ENCODE data around the gene EHD2.
"Not testable (repeated sequence)": the region's sequence is repeated elsewhere in the genome, so short reads cannot be mapped to it uniquely, and the experiment has no call there.

The EHD2 gene

DNA sequence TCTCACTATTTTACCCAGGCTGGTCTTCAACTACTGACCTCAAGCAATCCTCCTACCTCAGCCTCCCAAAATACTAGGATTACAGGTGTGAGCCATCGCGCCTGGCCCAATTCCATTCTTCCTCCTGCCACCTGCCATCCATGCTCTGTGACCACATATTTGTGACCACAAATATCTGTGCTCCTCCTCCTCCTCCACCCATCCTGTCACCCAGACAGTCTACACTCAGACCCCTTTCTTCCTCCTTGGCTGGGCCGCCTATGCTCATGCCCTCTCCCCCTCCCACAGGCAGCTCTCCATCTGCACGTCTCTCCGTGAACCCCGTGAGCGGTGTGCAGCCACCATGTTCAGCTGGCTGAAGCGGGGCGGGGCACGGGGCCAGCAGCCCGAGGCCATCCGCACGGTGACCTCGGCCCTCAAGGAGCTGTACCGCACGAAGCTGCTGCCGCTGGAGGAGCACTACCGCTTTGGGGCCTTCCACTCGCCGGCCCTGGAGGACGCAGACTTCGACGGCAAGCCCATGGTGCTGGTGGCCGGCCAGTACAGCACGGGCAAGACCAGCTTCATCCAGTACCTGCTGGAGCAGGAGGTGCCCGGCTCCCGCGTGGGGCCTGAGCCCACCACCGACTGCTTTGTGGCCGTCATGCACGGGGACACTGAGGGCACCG is 3.2 kb downstream of the EHD2 start:
- no peak for DNase-seq (ENCODE audit: low spot score)

DNA sequence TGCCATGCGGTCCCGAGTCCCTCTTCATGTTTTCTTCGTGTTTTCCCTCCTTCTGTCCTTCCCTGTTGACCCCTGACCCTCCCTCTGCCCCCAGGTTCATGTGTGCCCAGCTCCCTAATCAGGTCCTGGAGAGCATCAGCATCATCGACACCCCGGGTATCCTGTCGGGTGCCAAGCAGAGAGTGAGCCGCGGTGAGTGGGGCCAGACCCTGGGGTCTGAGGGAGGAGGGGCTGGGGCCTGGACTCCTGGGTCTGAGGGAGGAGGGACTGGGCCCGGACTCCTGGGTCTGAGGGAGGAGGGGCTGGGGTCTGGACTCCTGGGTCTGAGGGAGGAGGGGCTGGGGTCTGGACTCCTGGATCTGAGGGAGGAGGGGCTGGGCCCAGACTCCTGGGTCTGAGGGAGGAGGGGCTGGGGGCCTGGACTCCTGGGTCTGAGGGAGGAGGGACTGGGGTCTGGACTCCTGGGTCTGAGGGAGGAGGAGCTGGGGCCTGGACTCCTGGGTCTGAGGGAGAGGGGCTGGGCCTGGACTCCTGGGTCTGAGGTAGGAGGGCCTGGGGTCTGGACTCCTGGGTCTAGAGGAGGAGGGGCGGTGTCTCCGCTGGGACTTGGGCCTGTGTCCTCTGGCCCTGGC is 5.3 kb downstream of the EHD2 start:
- not testable (repeated sequence) for DNase-seq (ENCODE audit: low spot score)

DNA sequence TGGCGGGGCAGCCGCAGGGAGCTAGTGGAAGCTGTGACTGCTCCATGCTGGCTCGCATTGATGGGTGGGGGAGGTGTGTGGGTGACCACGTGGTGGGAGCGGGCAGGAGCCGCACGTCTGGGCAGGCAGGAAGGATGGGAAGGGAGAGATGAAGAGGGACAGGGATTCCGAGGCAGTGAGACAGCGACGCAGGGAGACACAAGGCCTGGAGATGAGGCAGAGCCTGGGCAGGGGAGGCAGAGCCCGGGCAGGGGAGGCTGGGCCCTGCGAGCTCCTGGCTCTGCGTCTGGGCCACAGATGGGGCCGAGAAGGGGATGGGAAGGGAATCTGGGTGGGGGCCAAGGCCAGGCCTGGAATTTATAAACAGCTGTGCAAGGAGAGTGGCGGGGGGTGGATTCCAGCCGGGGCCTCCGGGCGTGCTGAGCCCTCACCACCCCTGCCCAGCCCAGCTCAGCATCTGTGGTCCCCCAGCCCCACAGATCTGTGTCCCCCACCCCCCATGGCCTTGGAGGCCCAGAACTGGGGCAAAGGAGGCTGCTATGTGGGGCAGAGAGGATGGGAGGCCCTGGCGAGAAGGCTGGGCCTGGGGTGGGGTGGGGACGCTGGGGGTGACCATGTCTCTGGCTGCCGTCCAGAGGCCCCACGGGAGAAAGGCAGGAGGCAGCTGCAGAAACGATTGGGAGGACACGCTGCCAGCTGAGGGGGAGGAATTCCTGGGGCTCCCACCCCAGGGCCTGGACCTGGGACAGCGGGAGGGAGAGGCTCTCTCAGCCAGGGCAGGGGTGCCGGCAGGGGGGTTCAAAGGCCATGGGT is 6.0 kb downstream of the EHD2 start:
- DNase-seq (ENCODE audit: low spot score), result peak; percentile 96

DNA sequence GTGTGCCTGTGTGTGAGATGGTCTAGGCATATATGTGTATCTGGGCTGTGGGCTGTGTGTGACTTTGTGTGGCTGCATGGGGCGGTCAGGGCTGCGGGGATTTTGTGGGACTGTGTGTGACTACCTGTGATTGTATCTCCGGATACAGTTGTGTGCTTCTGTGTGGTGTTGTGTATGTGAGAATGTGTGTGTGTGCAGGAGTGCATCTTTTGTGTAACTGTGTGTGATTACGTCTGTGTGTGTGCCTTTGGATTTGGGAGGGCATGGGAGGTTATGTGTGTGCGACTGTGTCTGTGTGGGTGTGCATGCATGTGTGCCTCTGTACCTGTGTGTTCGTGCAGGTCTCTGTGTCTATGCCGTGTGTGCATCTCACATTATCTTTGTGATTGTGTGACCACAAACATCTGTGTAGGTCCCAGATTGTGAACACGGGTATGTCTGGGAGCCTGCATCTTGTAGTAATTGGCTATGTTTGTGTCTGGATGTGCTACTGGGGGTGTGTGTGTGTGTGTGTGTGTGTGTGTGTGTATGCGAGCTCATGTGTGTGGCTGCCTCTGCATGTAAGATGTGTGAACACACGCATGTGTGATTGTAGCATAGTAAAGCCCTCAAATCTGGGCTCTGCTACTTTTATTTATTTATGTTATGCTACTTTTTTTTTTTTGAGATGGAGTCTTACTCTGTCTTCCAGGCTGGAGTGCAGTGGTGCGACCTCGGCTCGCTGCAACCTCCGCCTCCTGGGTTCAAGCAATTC is 7.6 kb downstream of the EHD2 start:
- DNase-seq (ENCODE audit: low spot score), result no peak

DNA sequence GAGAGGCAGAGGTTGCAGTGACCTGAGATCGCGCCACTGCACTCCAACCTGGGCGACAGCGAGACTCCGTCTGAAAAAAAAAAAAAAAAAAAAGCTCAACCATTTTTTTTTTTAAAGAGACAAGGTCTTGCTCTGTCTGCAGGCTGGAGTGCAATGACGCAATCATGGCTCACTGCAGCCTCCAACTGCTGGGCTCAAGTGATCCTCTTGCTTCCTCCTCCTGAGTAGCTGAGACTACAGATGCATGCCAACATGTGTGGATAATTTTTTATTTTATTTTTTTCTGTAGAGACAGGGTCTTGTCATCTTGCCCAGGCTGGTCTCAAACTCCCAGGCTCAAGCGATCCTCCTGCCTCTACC is 10.3 kb downstream of the EHD2 start:
- no peak for DNase-seq (ENCODE audit: low spot score)

DNA sequence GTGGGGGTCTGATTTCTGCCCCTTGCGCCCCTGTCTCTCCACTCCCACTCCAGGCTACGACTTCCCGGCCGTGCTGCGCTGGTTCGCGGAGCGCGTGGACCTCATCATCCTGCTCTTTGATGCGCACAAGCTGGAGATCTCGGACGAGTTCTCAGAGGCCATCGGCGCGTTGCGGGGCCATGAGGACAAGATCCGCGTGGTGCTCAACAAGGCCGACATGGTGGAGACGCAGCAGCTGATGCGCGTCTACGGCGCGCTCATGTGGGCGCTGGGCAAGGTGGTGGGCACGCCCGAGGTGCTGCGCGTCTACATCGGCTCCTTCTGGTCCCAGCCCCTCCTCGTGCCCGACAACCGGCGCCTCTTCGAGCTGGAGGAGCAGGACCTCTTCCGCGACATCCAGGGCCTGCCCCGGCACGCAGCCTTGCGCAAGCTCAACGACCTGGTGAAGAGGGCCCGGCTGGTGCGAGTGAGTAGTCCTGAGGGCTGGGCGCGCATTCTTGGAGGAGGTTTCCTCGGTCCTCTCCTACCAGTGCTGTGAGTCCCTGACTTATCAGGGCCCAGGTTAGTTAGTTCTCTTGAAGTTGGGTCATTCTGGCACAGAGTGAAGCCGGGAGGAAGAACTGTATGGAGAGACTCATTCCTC is 12.7 kb downstream of the EHD2 start:
- DNase-seq (ENCODE audit: low spot score), result no peak

DNA sequence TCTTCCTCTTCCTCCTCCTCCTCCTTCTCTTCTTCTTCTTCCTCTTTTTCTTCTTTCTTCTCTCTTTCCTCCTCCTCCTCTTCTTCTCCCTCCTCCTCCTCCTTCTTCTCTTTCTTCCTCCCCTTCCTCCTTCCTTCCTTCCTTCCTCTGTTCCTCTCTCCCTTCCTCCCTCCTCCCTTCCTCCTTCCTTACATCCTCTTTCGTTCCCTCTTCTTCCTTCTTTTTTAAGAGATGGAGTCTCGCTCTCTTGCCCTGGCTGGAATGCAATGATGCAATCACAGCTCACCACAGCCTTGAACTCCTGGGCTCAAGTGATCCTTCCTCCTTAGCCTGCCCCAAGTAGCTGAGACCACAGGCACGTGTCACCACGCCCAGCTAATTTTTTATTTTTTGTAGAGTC is 13.2 kb downstream of the EHD2 start:
- DNase-seq (ENCODE audit: low spot score), result no peak

DNA sequence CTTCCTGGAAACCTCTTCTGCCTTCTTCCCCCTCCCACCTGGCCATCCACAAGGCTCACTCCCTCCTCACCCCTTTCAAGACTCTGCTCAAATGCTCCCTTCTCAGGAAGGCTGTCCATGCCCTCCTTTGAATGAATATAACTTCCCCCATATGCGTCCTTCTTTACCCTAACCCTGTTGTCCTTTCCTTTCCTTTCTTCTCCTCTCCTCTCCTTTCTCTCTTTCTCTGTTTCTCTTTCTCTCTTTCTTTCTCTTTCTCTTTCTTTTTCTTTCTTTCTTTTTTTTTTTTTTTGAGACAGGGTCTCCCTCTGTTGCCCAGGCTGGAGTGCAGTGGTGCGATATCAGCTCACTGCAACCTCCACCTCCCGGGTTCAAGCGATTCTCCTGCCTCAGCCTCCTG is 15.1 kb downstream of the EHD2 start:
- not testable (repeated sequence) for DNase-seq (ENCODE audit: low spot score)

DNA sequence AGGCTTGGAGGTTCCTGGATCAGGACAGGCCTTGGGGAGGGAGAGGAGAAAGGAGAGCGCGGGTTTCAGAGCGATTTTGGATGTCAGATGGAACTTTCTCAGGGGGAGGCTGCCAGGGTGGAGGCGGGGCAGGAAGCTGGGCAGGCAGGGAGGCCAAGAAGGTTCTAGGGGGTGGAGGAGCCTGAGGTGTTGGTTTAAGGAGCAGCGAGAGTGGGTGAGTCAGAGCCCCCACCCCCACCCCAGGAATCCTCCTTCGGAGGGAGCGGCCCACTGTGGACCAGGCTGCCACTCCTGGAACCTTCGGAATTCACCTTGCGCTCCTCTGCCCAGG is 16.2 kb downstream of the EHD2 start:
- peak; percentile 83 for DNase-seq (ENCODE audit: low spot score)

DNA sequence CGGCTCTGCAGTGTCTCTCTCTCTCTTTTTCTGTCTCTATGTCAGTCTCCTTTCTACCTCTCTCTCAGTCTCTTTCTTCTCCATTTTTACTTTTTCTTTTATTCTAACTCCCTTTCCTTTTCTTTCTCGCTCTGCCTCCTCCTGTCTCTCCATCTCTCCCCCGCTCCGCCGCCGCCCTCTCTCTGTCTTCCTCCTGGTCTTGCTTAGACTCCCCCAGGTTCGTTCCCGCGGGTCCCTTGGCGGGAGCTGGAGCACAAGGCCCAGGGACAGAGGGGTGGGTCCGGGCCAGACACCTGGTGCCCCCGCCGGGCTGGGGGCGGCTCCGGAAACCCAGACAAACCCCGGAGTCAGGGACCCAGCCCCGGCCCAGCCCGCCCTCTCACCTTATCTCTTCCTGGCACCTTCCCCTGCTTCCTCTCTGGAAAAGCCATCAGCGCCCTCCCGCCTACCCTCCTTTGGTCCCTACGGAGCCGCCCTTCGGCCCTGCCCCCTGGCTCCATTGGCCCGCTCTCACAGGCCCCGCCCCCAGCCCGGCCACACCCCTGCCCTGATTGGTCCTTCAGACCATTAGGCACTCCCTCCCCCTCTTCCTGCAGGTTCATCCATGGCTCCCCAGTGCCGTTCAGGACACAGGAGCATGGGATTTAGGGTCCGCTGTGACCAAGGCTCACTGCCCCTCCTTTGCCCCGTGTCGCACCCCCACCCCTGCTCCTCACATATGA is 16.7 kb downstream of the EHD2 start:
- DNase-seq (ENCODE audit: low spot score), result no peak

DNA sequence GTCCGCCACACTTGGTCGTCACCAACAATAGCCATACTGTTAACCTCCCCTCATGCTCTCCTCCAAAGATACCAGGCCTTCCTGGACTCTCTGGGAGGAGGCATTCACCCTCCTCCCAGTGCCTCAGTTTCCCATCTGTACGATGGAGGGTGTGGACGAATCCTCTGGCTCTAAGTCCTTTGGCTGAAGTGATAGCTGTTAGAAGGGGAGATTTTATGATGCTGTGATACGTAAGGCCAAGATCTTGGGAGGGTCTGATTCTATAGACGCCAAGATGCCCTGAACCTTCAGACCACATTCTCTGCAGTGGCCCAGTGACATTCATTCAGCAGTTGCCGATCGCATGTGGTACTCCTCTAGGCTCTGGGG is 17.3 kb downstream of the EHD2 start:
- no peak for DNase-seq (ENCODE audit: low spot score)

DNA sequence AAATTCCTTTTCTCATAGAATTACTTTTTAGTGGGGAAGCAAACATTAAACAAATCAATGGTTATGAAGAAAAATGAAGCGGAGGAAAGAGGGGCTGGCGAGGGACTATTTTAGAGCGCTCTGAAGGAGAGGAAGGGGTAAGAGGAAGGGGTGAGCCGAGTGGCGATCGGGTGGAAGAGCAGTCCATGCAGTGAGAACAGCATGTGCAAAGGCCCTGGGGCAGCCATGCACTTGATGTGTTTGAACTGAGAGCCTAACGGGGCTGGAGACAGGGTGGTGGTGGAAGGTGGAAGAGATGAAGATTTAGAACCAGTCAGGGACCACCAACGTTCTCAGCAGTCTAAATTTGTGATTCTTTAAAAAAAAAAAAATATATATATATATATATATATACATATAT is 17.7 kb downstream of the EHD2 start:
- DNase-seq (ENCODE audit: low spot score), result no peak

DNA sequence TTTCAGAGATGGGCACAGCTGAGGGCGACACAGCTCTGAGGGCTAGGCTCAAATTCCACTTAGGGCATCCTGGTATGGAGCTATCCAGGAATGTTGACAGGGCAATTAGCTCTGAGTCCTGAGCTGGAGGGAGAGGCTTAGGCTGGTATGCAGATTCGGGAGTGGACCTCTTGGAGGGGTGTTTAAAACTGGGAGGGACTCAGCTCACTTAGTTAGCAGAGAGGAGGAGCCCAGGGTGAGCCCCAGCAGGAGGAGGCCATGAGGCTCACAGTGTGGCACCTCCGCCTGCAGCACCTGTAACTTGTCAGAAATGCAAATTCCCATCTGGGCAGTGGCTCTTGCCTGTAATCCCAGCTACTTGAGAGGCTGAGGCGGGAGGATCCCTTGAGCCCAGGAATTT is 21.9 kb downstream of the EHD2 start:
- DNase-seq (ENCODE audit: low spot score), result no peak

DNA sequence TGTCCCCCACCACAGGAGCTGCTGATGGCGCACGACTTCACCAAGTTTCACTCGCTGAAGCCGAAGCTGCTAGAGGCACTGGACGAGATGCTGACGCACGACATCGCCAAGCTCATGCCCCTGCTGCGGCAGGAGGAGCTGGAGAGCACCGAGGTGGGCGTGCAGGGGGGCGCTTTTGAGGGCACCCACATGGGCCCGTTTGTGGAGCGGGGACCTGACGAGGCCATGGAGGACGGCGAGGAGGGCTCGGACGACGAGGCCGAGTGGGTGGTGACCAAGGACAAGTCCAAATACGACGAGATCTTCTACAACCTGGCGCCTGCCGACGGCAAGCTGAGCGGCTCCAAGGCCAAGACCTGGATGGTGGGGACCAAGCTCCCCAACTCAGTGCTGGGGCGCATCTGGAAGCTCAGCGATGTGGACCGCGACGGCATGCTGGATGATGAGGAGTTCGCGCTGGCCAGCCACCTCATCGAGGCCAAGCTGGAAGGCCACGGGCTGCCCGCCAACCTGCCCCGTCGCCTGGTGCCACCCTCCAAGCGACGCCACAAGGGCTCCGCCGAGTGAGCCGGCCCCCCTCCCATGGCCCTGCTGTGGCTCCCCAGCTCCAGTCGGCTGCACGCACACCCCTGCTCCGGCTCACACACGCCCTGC is 27.8 kb downstream of the EHD2 start:
- no peak for DNase-seq (ENCODE audit: low spot score)

DNA sequence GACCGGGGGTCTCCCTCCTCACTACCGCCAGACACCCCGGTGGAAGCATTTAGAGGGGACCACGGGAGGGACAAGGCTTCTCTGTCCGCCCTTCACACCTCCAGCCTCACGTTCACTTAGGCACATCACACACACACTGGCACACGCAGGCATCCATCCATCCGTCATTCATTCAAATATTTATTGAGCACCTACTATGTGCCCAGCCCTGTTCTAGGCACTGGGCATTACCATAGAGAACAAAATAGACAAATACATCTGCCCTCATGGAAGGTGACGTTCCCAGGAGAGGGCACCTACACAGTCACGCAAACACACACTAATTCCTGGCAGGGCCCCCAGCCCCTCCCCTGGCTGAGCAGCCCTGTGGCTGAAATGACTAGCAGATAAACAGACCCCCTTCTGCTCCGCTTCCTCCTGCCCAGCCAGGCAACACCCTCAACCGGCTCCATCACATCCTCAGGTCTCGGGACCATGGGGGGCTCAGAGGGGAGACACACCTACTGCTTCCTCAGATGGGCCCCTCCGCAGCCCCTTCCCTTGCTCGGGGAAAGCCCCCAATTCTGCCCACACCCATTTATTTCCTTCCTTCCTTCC is 28.4 kb downstream of the EHD2 start:
- no peak for DNase-seq (ENCODE audit: low spot score)

DNA sequence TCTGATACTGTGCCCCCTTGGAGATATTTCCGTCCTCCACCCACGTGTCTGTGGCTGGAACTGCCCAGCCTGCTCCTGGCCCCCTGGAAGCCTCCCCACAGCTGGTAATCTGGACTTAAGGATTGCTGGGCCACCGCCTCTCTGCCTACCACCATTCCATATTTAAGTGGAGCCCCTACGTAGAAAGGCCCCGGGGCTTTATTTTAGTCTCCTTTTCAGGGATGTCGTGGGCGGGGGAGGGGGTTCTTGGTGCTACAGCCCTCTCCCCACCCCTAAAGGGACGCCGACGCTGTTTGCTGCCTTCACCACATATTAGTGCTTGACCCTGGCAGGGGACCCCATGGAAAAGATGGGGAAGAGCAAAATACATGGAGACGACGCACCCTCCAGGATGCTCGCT is 29.4 kb downstream of the EHD2 start:
- no peak for DNase-seq (ENCODE audit: low spot score)

DNA sequence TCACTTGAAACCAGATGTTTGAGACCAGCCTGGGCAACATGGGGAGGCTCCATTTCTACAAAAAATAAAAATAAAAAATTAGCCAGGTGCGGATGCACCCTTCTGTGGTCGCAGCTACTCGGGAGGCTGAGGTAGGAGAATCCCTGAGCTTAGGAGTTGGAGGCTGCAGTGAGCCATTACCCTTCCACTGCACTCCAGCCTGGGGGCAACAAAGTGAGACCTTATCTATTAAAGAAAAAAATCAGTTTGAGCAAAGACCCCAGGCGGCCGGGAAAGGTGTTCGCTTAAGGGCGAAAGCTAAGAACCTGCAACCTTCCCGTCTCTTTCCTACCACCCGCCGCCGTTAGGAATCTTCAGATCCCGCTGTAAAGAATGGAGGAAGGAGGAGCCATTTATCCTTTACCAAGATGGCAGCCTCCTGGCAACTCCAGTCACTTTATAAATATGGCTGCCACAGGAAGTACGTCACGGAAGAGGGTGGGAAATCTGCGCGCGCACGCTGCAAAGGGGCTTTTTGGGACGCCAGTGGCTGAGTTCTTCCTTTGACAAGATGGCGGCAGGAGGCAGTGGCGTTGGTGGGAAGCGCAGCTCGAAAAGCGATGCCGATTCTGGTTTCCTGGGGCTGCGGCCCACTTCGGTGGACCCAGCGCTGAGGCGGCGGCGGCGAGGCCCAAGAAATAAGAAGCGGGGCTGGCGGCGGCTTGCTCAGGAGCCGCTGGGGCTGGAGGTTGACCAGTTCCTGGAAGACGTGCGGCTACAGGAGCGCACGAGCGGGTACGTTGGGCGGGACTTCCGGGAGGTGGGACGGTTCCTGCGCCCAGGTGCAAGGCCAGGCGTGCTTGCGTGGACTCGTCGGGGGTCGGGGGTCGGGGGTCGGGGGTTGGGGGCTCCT is 32.0 kb downstream of the EHD2 start, which contains the start of gene NOP53:
Gene NOP53 (plus strand): TSS at position 537 of the 892 bp plus-strand sequence. CDS start 14 bp downstream, at position 551.
- peak; percentile 96 for DNase-seq (ENCODE audit: low spot score)

DNA sequence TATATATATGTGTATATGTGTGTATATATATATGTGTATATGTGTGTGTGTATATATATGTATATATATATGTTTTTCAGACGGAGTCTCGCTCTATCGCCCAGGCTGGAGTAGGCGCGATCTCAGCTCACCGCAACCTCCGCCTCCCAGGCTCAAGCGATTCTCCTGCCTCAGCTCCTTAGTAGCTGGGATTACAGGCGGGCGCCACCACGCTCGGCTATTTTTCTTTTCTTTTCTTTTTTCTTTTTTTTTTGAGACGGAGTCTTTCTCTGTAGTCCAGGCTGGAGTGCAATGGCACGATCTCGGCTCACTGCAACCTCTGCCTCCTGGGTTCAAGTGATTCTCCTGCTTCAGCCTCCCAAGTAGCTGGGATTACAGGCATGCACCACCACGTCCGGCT is 32.9 kb downstream of the EHD2 start:
- not testable (repeated sequence) for DNase-seq (ENCODE audit: low spot score)

DNA sequence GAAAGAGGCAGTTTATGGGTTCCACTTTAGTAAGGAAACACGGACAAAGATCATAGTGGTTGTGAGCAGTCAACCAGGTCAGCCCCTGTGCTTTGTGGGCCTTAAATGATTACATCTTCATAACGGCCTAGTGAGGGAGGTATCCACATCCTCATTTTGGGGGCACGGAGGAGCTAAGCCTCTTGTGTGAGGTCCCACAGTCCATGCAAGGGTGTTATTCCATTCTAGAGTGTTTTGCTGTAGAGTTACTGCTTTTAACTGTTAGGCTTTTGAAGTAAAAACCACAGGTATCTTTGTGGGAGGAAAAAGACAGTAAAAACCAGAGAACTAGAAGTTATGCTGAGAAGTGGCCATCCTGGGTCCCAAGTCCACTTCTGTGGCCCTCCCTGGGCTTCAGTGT is 36.1 kb downstream of the EHD2 start:
- DNase-seq (ENCODE audit: low spot score), result no peak

DNA sequence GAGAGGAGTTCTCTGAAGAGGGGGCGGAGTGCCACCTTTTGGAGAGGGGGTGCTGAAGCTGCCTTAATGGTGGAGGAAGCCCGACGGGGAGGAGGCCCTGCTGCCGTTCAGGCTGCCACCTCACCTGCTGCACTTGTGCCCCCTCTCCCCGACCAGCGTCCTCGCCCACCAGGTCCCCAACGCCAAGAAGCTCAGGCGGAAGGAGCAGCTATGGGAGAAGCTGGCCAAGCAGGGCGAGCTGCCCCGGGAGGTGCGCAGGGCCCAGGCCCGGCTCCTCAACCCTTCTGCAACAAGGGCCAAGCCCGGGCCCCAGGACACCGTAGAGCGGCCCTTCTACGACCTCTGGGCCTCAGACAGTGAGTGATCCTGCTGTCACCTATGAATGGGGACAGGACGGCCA is 37.5 kb downstream of the EHD2 start:
- DNase-seq (ENCODE audit: low spot score), result no peak

All from GM03348 (cell line).